ENCODE data around the gene NECAB2.

NECAB2 gene

DNA sequence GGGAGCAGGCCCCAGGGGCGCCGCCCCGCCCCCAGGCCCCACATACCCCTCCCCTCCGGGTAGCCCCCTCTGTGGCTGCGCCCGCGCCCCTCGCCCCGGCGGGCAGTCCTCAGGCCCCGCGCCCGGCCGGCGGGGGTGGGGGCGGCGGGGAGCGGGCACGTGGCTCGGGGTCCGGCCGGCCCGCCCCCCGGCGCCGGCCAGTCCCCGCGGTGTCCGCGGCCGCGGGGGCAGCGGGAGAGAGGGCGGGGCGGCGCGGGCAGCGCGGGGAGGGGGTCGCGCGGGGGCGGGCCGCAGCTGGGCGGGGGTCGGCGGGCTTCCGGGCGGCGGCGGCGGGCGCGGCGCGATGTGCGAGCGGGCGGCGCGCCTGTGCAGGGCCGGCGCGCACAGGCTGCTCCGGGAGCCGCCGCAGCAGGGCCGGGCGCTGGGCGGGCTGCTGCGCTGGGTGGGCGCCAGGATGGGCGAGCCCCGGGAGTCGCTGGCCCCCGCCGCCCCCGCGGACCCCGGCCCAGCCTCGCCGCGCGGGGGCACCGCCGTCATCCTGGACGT, 335 bp downstream of the NECAB2 start:
- no peak for DNase-seq

DNA sequence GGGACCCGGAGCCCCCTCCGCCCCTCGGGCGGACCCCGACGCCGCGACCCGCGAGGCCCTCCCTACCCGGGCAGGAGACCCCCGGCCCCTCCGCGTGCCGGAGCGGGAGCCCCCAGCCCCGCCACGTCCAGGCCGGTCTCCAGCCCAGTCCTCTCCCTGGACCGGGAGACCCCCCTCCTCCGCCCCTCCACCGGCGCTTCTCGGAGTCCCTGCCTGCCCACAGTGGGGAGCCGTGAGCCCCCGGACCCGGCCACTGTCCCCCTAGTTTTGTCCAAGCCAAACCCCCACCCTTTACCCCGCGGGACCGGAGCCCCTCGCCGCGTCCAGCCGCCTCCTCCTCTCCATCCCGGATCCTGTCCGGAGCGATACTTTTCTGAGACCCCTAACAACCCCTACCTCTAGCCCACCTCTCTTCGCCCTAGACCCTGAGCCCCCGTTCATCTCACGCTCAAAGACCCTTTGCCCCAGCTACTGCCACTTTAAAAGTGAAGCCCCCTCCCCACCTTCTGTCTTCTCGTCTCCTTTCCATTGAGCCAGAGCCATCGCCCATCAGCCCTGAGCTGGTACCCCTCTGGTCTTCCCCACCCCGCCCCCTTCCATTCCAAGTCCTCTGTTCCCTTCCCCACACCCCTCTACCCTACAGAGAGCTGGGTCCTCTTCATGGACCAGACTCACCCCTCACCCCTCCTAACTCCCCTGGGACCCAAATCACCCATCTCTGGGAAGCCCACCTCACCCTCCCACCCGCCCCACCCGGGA, 1.0 kb downstream of the NECAB2 start:
- DNase-seq, result no peak

DNA sequence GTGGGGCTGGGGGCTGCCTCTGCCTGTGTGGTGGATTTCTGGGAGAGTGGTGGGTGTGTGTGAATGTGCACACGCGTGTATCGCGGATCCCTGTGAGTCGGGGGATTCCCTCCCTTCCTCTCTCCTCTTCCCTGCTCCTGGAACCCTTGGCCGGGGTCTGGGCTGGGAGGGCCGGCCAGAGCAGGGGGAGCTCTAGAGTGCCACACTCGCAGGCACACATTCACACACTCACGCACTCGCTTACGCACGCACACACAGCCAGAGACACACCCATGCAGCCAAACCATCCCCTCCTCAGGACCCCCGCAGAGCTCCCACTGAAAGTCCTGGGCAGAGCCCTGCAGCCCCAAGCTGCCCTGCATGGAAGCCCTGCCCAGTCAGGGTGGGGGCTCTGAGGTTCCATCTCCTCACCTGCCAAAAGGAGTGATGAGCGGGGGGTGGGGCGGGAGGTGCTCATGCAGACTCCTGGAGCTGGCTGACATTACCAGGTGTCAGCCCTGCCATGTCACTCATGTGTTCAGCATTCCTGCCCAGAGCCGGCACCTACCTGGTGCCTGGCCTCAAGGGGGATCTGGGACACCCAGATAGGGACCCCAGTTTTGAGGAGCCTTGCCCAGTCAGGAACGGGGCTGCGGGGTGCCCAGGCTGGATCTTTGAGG, 1.9 kb downstream of the NECAB2 start:
- no peak for DNase-seq

GRCh38 chr16:83970430-83970815, 2.4 kb downstream of the NECAB2 start:
- DNase-seq, result no peak

DNA sequence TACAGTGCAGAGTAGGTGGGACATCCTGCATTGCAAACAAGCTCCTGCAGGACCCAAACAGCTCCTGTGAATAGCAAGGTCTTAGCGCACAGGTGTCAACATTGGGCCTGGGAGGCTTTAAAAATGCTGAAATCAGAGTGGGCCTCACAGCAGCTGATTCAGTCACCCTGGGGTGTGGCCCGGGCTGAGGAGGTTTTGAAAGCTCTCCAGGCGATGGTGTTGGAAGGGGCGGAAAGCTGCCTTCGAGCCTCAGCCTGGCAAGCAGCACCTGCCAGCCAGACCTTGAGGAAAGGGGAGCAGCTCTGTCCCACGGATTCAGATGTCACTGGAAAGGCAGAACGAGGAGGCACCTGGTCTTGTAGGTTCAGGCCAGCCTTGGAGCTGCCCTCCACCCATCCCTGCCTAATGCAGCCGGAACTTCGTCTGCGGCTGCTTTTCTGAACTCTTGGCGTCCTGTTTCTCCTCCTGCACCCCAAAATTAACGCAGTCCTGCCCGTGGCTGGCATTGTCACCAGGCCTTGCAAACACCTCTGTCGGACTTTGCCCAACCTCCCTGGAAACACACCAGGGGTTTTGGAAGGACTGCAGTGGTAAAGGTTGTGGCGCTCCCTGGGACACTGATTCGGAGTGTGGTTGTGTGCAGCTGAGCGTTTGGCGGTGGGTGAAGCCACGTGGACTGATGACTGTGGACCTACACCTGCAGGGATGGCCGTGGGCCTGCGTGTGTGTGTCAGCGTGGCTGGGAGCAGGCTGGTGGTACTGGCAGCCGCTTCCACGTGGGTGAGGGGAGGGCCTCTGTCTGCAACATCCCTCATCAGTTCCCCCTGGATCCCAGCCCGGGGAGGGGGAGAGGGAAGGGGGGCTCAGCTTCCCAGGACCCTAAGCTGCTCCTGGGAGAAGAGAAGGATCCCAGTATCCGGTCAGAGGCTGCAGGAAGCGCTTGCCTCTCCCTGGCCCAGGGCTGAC, 3.4 kb downstream of the NECAB2 start:
- DNase-seq, result no peak

DNA sequence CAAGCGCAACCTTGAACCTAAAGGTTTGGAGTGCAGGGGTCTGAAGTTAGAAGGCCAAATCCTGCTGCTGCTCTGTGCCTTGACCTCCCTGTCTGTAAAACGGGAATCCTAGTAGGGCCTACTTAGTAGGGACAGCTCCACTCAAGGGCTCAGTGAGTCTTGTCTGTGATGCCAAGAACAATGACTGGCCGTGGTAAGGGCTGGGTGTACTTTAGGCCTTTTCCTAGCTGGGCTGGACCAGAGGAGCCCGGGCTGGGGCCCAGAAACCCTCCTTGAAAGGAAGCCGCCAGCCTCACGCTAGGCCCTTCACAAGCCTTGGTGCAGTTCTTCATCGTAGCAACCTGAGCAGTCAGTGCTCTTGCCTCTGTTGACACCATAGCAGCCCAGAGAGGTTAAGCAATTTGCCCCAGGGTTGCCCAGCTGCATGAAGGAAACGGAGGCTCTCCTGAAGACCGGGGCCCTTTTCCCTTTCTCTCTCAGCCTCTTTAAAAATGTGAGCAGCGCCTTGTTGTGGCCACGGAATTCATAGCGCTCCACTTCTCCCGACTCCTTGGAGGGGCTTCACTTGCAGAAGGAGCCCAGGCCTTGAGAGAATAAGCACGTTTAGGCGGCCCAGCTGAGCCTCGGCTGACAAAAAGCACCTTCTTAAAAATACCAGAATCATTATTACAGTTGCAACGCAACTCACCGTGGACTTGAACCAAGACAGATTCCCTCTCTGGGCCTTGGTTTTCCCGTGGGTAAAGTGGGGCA, 4.4 kb downstream of the NECAB2 start:
- DNase-seq, result no peak

DNA sequence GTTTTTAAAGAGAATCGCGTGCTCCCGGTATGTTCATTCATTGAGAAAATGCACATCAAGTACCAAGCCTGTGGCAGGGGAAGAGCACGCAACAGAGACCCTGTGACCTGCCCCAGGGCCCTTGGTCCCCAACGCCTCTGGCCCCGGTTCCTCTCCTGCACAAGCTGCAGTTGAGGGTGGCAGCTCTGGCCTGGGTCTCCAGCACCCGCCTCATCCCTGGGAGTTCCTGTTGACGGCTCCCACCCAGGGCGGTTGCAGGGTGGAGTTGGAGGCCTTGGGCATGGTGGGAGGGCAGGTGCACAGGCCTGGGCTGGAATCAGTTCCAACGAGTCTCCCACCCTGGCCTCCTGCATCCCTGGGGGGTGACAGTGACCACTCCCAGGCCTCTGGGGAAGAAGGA, 5.0 kb downstream of the NECAB2 start:
- no peak for DNase-seq

- no peak for DNase-seq
Measured at GRCh38 chr16:83973581-83974385, 5.7 kb downstream of the NECAB2 start.

DNA sequence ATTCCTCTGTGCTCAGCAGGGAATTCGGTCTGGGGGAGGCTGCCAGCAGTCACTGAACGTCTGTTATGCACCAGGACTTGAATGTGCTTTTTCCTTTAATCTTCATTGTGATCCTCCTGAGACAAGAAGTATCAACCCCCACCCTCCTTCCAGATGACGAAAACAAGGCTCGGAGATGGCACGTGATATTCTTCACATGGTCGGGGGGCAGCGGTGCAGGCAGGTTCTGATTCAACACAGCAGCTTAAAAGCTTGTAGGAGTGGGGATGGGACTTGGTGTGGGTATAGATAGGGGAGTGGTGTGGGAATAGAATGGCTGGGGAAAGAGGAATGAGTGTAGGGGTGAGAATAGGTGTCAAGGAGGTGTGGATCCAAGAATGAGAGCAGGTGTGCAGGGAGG, 6.4 kb downstream of the NECAB2 start:
- DNase-seq, result no peak

DNA sequence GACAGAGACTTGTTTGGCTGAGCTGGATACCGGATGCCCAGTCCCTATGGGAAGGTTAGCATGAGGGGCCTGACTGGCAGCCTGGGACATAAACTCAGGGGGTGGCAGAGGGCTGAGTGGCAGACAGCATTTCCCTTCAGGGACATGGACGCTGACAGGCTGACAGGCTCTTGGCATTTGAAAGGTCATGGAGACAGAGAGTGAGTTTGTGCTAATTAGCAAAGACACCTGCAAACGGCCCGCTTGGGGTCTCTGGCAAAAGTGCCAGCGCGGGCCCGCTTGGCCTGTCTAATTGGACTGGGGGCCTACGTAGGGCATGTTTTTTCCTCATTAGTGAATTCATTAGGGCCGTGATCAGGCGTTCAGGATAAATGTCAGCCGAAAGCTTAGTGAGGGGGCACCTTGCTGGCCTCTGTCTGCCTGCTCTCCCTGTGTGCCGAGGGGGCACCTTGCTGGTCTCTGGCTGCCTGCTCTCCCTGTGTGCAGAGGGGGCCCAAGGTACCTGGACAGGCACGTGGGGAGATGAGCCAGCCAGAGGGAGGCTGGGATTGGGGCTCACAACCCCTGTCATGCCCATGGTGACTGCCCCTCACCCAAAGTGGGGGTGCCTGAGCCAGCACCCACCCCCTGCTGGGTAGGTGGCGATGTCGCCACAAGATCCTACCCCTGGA, 7.7 kb downstream of the NECAB2 start:
- DNase-seq, result no peak

DNA sequence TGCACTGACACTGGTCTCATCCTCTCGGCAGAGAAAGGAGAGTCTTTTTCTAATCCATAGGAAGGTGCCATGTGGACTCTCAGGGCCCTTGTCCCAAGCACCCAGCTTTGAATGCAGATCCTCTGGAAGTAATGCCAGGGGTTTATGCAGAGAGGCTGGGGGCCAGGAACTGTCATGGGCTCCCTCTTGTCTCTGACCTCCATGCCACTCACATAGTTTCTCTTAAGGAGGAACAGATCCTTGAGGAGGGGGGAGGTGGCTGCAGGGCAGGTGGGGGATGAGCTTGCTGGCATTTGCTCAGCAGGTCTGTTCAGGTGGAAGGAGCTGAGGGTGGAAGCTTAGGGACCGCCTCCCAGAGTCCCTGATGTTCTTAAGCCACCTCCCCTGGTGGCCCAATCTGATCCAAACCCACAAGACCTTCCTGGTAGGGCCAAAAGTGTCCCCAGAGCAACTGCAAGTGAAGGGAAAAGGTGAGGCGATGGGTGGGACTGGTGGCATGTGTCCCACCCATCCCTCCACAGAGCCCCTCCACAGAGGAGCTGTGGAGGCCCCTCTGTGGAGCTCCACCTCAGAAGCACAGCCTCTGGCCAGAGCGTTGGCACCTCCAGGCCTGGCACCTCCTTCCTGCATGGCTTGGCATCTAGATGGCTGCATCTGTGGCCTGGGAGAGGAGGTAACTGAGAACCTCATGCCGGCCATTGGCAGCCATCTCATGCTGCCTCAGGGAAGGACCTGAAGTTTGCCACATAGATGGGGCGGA, 9.2 kb downstream of the NECAB2 start:
- no peak for DNase-seq

DNA sequence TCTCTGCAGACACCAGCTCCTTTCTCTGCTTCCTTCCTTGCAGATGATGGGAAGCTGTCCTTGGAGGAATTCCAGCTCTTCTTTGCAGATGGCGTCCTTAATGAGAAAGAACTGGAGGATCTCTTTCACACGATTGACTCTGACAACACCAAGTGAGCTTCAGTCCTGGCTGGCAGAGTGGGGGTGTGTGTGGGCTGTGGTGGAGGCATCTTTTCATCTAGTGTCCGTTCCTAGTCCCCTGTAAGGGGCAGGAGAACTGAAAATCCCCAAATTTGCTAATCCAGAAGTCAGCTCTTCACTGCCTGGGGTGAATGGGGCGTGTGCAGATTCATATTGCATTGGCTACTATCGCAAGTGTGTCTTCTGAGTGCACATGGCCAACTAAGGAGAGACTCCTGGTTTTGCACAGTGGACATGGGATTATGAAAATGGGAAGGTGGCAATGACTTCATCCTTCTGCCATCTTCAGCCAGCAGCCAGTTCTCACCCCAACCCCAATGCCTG, 10.4 kb downstream of the NECAB2 start:
- DNase-seq, result no peak

GRCh38 chr16:83979441-83979840, 11.4 kb downstream of the NECAB2 start:
- no peak for DNase-seq

GRCh38 chr16:83980794-83981193, 12.8 kb downstream of the NECAB2 start:
- DNase-seq, result no peak

GRCh38 chr16:83981799-83982198, 13.8 kb downstream of the NECAB2 start:
- no peak for DNase-seq

DNA sequence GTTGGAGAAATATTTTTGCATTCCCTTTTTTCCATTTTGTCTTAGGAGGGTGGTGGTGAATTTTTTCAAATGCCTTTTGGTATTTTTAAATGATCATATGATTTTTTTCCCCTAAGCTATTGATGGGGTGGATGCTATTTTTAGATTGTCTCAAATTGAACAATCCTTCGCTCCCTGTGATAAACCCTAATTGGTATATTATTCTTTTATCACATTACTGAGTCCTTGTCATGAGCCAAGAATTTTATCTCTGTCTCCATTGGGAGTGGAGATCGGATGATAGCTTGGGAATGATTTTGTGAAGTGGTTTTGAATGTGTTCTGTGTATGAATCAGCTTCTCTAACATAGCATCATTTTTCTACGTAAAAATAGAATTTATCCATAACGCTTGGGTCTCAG, 15.4 kb downstream of the NECAB2 start:
- no peak for DNase-seq

GRCh38 chr16:83989300-83989699, 21.3 kb downstream of the NECAB2 start:
- DNase-seq, result no peak

- no peak for DNase-seq
Measured at GRCh38 chr16:83990492-83990891, 22.4 kb downstream of the NECAB2 start.

GRCh38 chr16:83992624-83993023, 24.6 kb downstream of the NECAB2 start:
- DNase-seq, result no peak

DNA sequence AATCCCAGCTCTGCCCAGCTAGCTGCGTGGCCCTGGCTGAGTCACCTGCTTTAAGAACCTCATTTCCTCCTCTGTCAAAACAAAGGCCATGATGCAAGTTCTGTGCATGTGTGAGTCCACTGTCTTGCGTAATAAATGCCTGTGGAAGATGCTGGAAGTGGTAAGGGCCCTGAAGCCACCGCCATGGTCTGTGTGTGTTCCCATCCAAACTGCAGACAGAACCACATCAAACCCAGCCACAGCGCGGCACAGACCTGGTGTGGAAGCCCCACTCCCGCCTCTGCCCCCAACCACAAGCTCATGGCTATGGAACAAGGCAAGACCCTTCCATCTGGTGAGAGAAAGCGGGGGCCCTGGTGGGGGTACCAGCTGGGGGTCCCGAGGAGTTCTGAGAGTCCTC, 26.0 kb downstream of the NECAB2 start:
- DNase-seq, result peak; percentile 7

Measured in GOT3 (cell line).